NCI-H1417 (cell line): ENCODE measurements around the gene XPNPEP3.
"Not testable (repeated sequence)": the region's sequence is repeated elsewhere in the genome, so short reads cannot be mapped to it uniquely, and the experiment has no call there.

ENCODE experiments used
- DNase-seq, 3 experiments: peaks; one replicate each; lab custom pipeline; 2025; lab: John Stamatoyannopoulos, UW

XPNPEP3 gene

GRCh38 chr22:40856513-40857308 is at the start of gene XPNPEP3, which contains the start of gene ST13:
Gene XPNPEP3 (plus strand): TSS chr22:40857148. CDS start chr22:40857182, 34 bp downstream.
Gene ST13 (minus strand): TSS chr22:40856639. CDS start chr22:40856540, 99 bp downstream.
- DNase-seq = peak; percentile 85 to 98 (median 93)

DNA sequence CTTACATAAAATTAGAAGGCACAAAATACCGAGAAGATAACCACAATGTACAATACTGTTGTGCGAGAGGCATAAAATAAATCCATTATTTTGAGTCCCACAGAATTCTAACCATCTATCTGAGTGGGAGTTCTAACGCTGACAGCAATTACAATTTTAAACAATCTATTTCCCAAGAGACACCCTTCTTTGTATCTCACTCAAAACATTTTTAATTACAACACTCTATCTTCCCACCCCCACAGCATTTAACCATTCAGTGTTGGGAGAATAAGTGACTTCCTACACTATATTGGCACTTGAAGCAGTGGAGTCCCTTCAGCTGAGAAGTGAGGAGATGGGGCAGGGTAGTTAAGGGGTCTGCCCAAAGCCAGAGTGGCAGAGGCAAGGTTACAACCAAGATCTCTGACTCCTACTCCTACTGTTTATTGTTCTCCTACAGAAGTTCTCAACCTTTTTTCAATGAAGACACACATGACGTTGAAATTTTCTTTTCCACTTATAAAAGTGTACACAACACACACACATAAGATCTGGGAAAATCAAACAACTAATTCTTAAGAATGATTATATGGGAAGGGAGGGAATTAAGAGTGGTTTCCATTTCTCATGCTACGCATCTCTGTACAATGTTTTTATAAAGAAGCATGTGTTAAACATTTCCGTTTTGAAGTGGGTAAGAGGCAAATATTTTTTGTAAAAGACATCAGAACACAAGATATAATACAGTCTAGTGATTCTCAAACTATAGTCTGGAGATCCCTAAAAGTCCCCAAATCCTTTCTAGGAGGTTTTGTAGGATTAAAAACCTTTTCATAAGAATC is 48.7 kb upstream of the XPNPEP3 start:
- DNase-seq = no peak

DNA sequence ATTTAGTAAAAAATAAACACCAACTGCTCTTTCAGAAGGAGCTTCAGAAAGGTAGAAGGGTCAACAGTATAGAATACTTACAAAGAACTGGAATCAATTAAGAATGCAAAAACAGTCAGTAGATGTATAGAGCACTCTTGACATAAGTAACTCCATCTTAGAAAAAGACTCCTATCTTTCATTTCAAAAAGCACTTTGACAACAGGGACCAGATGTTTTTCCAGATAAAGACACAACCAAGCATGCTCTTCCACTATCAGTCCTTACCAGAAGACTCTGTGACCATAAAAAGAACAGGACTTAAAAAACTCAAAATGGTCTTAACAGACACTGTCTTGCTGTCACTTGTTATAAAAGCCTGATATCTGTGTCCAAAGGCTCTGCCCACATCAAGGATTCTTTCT is 43.0 kb upstream of the XPNPEP3 start:
- no peak for DNase-seq

DNA sequence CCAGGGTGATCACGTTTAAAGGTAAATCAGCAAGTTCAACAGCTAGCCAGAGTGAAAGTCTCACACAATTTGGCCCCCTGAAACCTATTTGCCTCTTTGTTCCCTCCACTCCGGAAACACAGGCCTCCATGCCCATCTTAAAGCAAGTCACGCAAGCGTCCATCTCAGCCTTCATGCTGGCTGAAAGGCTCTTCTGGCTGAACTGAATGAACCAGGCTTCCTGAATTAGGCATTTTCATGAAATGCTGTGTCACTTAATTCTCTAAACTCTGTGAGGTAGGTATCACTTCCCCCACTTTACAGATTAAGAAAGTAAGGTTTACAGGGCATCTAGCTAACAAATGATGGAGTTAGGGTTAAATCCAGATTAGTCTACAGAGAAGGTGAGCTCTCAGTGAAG is 39.2 kb upstream of the XPNPEP3 start:
- DNase-seq = no peak

DNA sequence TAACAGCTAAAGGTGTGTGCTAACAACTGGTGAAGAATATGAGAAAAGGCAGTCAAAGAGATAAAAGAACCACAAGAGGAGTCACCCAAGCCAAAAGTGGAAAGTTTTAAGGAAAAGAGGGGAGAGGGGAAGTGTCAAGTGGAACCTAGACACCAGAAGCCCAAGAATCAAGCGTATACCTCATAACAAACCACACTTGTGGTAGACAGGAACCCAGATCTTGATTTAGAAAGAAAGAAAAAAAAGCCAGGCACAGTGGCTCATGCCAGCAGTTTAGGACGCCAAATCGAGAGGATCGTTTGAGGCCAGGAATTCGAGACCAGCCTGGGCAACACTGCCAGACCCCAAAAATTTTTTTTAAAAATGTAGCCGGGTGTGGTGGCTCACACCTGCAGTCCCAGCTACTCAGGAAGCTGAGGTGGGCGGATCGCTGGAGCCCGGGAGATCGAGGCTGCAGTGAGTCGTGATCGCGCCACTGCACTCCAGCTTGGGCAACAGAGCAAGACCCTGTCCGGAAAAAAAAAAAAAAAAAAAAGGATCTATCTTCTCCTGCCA is 38.7 kb upstream of the XPNPEP3 start:
- no peak for DNase-seq

DNA sequence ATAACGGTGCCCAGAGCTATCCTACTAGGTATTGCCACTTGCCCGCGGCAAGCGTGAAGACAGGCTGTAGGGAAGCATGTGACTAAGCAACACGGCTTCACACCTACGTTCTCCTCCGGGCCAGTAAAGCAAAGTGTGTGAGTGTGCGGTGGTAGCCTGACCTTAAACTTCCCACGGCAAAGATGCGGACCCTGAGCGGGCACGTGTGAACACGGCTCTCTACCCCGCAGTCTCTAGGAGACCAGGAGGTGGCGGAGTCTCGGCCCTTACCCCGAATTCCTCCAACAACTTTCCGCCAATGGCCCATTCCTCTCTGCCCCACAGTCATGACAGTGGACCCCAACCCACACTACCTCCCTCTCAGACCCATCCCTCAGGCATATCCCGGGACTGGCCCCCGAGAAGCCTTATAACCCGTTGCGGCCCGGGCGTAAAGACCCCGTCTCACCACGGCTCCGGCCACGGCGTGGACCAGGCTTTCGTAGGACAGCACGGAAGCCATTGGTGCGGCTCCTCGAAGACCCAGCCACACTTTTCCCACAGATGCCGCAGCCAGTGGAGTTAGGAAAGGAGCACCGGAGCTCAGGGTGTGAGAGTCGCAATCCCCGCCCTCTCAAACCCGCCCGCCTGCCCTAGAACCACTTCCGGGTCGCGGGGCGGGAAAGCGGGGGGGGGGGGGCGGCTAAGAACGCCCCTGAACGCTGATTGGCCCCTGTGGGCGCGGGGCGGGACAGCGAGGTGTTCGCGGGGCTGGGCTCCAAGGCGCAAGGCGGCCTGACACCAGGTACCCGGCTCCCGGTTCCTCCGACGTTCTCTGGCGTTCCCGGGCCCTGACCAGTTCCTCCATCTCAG is 38.0 kb upstream of the XPNPEP3 start, which contains the start of gene SLC25A17:
Gene SLC25A17, minus strand, starts transcription at position 600 of the 852 bp plus-strand sequence. Its CDS starts 98 bp downstream, at position 502.
- DNase-seq = peak; percentile 81 to 86 (median 84)

DNA sequence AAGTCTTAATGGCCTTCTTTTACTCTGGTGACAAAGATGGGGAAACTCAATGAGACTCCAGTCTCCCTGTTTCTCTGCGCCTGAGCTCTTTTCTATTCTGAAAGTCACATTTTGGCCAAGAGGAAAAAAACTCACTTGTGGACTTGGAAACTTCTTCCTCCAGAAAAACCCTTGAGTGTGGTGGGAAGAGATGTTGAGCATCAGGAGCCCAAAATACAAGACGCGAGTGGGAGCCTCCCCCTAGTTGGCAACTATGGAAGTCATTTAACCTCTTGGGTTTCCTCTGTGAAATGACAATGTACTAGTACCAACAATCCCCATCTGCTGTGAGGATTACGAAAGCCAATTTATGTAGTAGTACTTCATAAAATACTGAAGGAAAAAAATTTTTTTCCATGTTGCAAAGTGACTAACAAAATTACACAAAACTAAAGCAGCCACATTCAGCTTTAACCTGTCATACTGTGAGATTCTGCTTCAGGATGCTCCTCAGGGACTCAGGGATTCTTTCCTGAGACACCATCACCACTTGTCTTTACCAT is 37.3 kb upstream of the XPNPEP3 start:
- DNase-seq = no peak

DNA sequence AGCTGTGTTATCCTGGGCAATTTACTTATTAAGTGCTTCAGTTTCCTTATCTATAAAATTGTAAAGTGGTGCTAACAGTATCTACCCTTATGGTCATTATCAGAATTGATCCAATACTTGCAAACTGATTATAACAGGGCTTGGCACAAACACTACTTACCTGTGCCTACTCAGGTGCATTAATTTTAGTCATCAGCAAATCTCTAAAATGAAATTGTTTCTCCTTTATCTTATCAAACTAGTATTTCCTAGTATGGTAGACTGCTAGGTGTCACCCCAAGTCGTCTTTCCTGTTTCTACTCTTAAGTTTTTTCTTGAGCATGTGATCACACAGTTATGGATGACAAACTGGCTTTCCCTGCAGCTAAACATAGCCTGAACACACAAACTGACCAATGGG is 33.5 kb upstream of the XPNPEP3 start:
- no peak for DNase-seq

DNA sequence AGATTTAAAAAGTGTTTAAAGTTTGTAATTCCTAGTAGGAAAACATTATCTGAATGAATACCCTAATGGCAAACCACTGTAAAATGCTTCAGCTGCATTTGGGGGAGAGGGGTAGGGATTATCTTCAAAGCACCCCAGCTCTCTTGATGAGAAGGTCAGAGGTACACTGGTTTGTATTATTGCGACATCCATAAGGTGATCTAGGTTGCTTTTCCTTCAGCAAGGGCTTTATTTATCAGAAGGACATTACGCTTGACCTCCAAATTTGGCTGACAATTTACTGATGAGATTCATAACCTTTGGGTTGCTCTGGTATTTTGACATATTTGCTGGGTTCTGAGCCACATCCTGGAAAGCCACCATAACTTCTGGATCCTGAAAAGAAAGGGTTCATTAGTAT is 30.7 kb upstream of the XPNPEP3 start:
- DNase-seq = not testable (repeated sequence)

DNA sequence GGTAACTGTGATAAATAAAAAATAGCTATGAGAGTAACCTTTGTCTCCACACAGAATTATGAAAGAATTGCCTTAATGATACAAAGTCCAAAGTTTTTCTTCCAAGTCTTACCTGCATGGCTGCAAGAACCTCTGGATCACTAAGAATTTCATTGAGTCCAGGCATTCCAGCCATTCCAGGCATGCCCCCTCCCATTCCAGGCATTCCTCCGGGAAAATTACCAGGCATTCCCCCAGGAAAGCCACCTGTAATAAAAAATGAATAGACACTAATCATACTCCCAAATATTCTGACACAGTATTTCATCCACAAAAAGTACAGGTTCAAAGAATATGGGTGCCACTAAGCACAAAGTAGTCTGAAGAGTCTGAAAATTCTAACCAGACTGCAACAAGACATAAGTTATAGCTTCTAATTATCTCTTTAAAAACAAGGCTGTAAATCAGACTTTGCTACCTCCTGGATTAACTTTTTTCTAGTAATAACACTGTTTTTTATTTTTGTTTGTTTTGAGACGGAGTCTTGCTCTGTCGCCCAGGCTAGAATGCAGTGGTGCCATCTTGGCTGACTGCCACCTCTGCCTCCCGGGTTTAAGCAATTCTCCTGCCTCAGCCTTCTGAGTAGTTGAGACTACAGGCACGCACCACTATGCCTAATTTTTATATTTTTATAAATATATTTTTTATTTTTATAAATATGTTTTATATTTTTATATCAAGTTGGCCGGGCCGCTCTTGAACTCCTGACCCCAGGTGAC is 29.8 kb upstream of the XPNPEP3 start:
- DNase-seq = no peak

GRCh38 chr22:40829131-40829530 is 27.8 kb upstream of the XPNPEP3 start:
- DNase-seq = no peak

GRCh38 chr22:40834619-40835018 is 22.3 kb upstream of the XPNPEP3 start:
- DNase-seq = no peak

GRCh38 chr22:40838486-40838885 is 18.5 kb upstream of the XPNPEP3 start:
- DNase-seq = peak in 1 of 3 experiments; percentile 3

DNA sequence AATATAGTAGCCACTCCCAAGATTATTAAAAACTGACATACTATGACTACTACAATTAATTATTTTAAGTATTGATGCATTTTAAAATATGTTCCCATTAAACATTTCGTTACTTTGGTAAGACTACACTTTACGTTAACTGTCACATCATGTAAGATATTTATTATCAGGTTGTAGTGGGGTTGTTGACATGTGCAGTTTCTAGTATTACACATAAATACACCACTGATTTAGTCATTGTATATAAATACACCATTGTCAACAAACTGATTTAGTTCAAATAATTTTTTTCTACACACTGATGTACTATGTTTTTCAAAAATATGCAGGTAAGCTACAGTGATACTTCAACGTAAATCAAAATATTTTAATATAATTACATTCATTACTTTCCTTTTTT is 12.0 kb upstream of the XPNPEP3 start:
- no peak for DNase-seq

- not testable (repeated sequence) for DNase-seq
Measured at GRCh38 chr22:40845816-40846215, 11.1 kb upstream of the XPNPEP3 start.

DNA sequence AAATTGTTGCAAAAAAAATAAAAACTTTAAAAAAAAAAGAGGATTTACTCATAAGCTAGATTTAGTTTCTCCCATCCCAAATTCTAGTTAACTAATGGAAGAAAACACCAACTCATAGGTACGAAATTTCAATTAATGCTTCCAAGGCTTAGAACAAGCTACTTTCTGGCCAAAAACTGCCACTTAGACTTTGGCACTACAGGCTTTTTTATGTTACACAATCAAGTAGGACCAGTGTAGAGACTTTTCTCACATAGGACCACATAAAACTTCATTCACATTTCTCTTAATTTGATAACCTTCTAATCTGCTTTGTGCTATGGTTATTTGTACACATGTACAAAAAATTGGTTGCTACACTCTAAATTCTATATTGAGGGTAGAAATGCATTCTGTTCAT is 3.6 kb upstream of the XPNPEP3 start:
- DNase-seq = no peak

DNA sequence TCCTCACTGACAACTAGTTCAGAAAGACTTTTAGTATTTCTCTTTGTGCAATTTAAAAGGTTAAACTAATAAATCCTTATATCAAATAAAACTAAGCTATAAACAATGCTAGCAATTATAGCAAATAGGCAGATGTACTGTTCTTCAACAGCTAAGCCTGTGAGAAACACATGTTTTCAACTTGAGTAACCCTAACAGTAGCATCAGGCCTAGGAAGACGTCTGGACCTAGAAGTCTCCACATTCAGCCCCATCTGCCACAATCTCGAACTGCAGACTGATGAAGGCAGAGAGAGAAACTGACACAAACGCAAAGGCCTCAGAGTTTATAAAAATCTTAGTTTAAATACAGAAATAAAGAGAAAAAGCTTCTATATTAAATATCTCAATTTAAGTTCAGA is 3.0 kb upstream of the XPNPEP3 start:
- DNase-seq = no peak

- peak in 2 of 3 experiments; percentile 7 to 38 for DNase-seq
Measured at GRCh38 chr22:40855071-40855978, 1.6 kb upstream of the XPNPEP3 start.

- peak in 2 of 3 experiments; percentile 77 to 78 for DNase-seq
Measured at GRCh38 chr22:40855979-40856512, 902 bp upstream of the XPNPEP3 start.
